ENCODE measurements around the gene IL1B.

IL1B gene

DNA sequence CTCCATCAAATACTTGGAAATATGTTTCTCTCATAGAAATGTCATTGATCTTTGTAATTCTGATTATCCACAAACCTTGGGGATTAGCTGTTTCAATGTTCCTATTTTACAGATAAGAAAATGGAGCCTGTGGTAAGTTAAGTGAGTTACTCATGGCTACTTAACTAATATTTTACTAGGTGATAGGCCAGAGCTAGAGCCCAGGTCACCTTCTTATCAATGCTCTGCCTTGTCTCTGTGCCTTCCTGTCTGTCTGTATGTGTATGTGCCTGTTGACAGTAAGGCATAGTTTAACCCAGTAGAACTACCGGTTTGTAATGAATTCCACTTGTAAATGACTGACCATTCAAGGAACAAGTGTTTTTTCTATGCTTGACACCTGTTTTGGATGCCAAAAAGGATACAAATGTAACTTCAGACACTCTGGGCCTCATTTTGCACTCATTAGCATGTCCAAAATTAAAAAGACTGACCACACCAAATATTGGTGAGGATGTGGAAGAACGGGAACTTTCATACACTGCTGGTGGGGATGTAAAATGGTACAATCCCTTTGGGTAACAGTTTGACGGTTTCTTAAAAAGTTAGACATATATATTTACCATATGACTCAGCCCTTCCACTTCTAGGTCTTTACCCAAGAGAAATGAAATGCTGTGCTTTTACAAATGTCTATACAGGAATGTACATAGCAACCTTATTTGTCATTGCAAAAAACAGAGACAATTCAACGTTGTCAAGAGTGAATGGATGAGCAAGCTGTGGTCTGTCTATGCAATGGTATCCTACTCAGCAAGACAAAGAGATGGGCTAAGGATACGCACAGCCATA is 32.7 kb downstream of the IL1B start:
- no peak for FAIRE-seq

DNA sequence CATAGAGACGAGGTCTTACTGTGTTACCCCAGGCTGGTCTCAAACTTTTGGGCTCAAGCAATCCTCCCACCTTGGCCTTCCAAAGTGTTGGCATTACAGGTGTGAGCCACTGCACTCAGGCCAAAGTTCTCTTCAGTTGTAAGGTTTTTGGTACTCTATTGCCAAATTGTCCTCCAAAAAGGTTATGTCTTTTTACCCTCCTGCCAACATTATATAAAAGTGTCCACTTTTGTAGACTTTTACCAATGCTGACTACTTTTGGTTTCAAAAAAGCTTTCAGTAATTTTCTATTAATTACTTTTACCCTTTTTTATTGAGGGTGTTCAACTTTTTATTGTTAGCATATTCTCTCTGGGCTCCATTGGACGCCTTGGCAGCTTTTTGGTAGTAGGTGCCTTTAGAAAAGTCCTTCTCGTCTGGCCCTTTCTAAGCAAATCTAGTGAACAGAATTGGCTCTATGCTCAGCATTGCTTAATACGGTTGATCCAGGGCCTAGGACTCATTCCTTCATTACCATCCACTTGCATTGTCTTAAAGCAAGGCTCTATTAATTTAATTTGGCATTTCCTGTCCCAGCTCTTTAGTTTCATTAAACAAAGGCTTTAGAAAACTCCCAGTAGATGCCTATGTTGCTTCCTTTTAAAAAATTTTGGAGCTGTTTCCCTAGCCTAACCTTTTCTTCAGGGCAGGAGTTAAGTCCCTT is 35.5 kb downstream of the IL1B start:
- no peak for FAIRE-seq

DNA sequence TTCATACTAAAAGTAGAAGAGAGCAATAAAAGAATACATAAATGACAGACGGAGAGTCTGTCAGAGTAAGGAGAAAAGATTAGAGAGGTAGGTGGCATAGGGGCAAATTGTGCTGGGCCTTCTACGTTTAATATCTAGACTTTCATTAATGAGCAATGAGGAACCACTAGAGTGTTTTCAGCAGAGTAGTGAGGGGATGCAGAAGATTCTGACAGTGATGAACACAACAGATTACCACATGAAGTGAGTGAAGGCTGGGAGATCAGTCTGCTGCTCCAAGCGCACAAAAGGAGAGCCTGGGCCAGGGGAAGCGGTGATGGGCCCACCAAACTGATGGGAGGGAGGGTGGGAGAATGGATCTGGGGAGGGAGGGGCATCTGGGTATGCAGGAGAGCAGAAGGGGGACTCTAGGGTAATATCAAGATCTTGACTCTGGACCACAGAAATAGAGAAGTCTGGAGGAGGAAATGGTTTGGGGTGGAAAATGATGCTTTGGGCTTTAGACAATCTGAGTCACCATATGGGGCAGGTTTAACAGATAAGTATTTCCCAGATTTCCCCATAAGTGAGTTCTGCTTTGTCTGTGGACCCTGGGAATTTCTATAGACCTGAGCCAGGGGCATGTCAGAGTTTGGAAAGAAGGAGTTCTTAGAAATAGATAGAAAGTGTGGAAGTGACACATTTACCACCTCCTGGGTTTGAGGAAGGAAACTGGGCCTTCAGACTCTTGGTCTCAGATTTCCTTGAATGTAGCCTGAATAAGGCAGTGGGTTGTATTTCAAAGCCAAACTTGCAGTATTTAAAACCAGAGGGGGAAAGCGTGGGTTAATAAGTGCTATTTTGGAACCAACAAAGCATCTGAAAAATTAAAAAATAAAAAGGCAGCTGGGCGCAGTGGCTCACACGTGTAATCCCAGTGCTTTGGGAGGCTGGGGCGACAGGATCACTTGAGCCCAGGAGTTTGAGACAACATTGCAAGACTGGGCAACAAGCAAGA is 37.3 kb downstream of the IL1B start:
- FAIRE-seq = no peak

DNA sequence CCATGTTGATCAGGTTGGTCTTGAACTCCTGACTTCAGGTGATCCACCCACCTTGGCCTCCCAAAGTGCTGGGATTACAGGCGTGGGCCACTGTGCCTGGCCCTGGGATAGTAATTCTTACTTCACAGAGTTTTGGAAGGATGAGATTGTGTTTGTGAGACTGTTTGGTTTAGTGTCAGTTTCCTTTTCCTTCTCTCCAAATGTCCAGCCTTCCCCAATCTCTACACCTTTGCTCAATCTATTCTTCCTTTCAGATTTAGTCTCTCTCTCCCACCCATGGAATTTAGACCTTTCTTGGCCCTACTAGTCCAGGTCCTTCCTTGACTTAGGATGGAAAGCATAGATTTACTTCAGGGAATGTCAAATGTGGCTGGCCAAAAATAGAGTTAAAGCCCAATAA is 40.1 kb downstream of the IL1B start:
- FAIRE-seq = no peak

DNA sequence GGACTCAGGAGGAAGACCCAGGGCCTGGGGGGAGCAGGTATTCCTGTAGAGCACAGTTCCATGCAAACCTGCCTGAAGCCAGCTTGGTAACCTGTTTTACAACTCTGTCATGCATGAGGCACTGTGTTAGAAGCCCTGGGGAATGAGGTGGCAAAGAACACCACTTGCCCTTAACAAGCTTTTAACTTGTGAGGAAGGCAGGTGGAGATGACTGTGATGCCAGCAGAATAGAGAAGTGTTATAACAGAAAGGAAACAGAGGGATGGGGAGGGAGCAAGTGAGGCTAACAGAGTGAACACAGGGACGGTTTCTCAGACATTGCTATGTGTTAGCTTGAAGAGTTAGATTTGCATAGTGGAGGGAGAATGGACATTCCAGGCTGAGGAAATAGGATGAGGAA is 40.8 kb downstream of the IL1B start:
- FAIRE-seq = no peak

DNA sequence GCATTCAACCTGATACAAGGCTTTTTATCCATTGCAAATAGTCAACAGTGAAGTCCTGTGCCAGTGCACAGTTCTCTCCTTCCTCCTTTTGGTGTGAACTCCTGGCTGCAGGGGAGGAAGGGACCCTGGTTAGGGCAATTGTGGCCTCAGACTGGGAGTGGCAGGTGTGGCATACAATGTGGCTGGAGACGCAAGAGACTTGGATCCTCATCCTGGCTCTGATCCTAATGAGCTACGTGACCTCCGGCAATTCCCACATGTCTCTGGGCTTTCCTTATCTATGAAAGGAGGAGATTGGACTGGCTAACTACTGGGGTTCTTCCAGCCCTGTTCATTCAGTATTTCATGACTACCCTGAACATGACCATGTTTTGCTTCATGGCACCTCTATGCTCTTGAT is 41.7 kb downstream of the IL1B start:
- FAIRE-seq = no peak

DNA sequence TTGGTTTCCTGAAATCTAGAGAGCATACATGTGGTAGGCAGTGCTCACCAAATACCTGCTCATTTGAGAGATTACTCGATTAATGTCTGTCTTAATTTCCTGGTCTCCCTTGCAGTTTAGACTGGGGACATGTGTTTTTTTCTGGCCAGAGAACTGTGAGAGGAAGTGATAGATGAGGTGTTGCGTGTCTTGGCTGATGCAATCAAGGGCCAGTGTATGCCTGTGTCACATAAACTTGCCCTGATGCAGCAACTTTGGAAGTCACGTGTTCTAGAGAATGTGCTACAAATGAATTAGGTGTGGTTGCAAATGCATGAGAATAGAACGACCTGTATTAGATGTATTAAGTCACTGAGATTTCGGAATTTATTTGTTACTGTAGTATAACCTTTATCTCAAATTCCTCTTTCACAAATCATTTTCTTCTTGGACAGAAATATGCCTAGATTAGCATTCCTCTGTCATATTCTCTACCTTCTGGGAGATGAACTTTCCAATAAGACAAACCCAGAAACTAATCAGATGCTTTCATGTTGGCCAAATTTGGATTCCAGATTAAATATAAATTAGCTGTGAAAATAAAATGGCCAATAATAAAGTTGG is 42.3 kb downstream of the IL1B start:
- no peak for FAIRE-seq

DNA sequence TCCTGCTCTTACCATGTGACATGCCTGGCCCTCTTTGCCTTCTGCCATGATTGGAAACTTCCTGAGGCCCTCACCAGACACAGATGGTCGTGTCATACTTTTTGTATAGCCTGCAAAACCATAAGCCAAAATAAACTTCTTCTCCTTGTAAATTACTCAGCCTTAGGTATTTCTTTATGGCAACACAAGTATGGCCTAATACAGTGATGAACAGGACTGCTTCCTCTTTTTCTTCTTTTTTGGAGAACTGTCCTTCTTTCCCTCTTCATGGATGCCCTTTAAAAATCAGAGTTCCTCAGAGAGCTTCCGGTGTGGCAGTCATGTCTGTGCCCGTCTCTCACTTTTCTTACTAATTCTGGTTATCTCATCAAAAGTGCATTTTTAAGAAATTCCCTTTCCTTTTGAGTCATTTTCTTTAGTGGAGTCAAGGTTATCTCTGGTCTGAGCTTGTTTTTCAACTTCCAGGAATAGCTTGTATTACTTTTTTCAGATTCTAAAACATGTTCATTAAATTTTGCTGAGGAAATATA is 43.1 kb downstream of the IL1B start:
- no peak for FAIRE-seq

DNA sequence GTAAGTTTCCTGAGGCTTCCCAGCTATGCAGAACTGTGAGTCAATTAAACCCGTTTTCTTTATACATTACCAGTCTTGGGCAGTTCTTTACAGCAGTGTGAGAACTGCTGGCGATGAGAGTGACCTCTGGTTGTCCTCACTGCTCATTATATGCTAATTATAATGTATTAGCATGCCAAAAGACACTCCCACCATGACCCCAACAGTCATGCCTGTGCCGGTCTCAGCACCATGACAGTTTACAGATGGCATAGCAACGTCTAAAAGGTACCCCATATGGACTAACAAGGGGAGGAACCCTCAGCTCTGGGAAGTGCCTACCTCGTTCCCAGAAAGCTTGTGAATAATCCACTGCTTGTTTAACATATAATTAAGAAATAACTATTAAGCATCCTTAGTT is 44.2 kb downstream of the IL1B start:
- FAIRE-seq = no peak

DNA sequence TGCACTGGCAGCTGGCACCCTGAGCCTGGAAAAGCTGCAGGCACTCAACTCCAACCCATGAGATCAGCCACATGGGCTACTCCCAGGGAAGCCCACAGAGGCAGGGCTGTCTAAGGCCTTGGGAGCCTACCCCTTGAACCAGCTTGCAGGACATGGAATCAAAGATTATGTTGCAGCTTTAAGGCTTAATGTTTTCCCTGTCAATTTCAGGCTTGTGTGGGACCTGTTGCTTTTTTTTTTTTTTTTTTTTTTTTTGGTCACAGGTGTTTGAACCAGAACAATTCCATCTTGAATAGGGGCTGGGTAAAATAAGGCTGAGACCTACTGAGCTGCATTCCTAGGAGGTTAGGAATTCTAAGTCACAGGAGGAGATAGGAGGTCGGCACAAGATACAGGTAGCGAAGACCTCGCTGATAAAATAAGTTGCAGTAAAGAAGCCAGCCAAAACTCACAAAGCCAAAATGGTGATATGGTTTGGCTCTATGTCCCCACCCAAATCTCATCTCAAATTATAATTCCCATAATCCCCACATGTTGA is 44.8 kb downstream of the IL1B start:
- no peak for FAIRE-seq

DNA sequence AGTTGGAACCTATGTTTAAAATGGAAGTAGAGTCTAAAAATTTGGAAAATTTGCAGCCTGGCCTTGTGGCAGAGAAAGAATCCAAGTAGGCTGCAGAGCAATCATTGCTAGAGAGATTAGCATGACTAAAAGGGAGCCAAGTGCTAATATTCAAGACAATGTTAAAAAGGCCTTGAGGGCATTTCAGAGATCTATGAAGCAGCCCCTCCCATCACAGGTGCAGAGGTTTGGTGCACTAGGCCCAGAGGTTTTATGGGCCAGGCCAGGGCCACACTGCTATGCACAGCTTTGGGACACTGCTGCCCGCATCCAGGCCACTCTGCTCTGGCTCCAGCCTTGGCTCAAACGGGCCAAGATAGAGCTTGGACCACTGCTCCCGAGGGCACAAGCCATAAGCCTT is 45.6 kb downstream of the IL1B start:
- no peak for FAIRE-seq

DNA sequence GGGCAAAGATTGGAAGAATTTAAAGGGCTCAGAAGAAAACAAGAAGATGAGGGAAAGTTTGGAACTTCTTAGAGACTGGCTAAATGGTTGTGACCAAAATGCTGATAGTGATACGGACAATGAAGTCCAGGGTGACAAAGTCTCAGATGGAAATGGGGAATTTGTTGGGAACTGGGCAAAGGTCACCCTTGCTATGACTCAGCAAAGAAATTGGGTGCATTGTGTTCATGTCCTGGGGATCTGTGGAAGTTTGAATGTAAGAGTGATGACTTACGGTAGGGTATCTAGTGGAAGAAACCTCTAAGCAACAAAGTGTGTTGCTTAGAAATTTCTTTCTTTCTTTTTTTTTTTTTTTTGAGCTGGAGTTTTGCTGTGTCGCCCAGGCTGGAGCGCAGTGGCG is 46.3 kb downstream of the IL1B start:
- FAIRE-seq = no peak

DNA sequence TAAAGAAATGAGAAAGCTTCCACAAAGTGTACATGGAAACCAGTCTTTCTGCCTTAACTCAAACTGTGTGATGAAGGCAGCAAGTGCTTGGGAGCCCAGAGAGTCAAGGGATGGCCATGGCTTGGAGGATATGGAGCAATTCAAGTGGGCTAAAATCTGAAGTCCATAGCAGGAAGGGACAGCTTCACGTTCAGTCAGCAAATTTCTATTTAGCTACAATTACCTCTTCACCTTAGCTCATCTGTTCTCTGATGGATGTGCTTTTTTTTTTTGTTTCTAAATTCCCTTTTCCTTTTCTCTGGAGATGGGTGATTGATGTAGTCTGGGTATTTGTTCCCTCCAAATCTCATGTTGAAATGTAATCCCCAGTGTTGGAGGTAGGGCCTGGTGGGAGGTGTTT is 47.4 kb downstream of the IL1B start:
- no peak for FAIRE-seq

DNA sequence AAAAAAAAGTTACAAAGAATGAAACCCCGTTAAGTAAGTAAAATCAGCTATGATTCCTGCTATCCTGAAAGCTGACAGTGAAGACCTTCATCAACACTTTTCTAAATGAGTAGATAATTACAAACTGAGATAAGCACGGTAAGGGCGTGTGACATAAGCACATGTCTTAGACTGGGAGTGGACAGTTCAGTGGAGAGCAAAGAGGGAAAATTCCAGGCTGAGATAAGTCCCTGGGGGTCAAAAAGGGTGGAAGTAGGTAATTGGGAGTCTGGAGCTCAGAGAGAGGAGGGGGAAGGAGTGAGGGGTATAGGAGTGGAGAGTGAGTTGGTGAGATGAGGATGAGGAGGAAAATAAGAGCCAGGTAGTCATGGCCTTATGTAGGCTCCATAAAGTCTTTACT is 47.9 kb downstream of the IL1B start:
- no peak for FAIRE-seq

DNA sequence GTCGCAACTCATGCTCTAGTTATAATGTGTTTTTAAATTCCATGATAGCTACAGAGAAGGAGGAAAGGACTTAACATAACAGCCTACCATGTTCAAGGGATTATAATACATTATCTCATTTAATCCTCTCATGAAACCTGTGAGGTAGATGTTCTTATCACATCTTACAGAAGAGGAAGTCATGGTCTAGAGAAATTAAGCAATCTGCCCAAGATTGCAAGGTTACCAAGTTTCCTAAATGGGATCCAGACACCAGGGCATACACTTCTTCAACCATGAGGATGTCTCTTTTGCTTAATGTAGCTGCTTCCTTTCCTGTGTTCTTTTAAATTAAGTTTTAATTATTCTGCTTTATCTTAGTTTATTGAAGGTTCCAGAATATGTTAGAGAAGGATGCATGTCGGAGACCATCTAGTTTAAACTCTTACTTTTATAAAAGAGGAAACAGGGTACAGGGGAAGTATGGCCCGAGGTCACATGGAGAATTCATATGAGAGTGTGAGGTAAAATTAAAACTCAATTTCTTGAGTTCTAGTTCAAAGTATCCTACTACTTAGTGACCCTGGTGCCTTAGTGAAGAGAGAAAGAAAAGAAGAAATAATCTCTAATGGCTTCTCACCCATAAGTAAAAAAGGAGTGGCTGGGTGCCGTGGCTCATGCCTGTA is 48.7 kb downstream of the IL1B start:
- FAIRE-seq = no peak

DNA sequence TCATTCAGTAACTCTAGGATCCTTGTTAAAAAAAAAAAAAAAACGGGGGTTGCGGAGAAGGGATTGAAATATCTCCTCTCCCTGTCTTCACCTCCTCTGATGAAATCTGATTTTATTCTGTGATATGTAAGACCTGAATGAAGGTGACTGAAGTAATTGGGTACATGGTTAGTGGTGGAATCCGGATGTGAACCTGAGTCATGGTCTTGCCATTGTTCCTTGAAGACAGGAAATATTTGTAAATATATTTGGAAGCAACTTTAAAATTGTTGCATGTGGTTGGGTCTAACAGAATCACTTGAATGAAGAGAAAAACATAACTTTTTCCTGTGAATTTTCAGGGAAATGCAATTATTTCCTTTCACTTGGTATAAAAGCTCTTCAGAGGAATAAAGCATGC is 49.3 kb downstream of the IL1B start:
- FAIRE-seq = no peak

DNA sequence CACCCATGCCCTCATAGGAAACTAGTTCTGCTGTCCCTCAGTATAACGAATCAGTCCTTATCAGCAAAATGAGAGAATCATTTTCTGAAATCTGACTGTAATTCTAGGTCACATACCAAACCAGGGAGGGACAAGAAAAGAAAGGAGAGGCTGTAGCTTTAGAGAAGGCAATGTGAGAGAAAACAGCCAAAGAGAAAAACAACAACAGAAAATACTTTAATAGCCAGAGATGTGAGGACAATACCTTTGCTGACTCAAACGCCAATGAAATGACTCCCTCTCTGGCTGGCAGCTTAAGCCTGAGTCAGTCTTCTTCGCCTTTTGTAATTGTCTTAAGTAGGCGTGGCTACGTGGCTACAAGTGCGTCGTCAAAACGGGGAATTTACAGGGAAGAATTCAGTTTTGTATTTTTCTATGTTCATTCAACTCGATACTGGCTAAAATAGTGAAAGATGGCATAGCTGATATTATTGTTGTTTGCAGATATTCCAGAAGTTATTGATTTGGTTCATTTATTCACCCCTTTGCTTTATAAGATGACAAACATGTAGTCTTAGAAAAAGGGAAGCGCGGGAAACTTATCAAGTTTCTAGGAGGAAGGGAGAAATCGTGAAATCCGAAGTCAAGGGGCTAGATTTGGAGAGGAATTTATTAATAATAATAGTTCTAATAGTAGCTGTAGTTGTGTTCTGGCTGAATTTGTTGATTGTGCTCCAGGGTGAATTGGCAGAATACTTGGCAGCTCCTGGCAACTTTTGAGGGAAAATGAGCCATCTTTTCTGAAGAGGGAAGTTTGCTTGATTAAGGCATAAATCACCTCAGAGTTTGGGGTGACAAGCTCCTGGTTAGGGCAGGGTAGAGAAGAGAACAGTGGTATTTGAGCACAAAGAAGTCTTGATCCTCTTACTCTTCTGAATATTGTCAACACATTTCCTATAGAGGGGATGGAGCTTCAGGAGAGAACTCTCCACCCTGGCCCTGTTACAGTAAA is 52.1 kb downstream of the IL1B start, which contains the start of gene IL1A:
Gene IL1A (minus strand): TSS at position 295 of the 991 bp plus-strand sequence. CDS start 723 bp downstream, outside the sequence.
- FAIRE-seq = no peak

DNA sequence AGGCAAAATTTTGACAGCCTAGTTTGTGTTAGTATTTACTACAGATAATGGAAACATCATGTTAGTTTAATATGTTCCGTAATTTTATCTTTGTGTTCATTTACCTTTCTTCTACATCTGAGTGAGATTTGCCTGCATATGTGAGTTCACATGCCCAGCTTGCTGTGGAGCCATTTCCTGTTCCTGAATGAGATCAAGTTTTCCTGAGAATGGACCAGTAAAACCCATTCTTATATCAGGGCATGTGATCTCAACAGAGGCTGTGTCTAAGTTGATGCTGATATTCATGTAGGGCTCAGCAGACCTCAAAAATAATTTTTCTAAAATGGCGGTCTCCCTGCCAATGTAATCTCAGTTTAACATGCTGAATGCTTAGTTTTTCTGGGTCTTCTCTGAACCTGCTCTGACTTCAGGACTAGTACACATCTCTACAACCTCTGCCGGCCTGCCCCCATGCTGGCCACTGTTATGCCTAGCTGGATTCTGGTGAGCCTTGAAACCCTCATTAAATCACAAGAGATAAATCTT is 53.3 kb downstream of the IL1B start:
- FAIRE-seq = no peak

DNA sequence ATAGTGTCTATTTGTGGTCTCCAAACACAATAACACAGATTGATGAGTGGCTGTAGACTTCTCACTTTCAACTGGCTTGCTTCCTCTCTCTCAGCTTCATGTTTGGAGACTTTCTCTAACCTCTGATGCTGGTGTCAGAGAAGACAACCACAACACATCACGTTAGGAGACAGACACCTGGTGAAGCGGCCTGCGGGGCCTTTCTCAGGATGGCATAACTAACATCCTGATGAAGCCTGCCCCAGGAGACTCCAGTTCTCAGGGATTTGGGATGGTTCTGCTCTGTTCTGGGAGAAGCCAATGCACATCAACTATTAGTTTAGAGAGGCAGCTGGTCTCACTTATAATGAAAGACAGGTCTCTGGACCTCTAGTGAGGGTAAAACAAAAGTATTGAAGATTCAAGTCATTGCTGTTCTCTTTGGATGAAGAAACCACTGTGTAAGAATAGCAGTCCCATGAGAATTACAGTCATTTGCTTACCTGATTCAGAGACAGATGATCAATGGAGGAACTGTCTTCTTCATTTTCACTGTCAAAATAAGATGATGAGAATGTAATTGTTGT is 54.3 kb downstream of the IL1B start:
- FAIRE-seq = no peak

All from islet of Langerhans (tissue), 1 donor.